Keratinocyte (primary cell): ENCODE data around the gene PYGB.
"Not testable (repeated sequence)": the region's sequence is repeated elsewhere in the genome, so short reads cannot be mapped to it uniquely, and the experiment has no call there.

Experiments used
- CTCF ChIP-seq, 3 experiments: IDR thresholded peaks in 1 of 3; conservative IDR thresholded peaks in 1 of 3; optimal IDR thresholded peaks in 1 of 3; 2 replicates in 2 of 3; 3 replicates in 1 of 3; pipeline versions ENCODE3 to v1.5.1; 2011; ENCODE audit warnings: low read length in 3 of 3, mild to moderate bottlenecking in 3 of 3, moderate library complexity in 2 of 3, control low read depth in 1 of 3, inconsistent platforms in 1 of 3; ENCODE audit not compliant: insufficient read depth in 2 of 3; ENCODE audit errors: extremely low read depth in 1 of 3
- EZH2 ChIP-seq: IDR thresholded peaks from one replicate; pipeline ENCODE4 v1.6.1; 2012; ENCODE audit warnings: inconsistent platforms, mild to moderate bottlenecking, low read length, moderate library complexity

- TF ChIP-seq CTCF (optimal IDR thresholded peaks at IDR 0.05 in 1 of 3, IDR thresholded peaks at IDR 0.05 in 1 of 3, conservative IDR thresholded peaks at IDR 0.05 in 1 of 3; ENCODE audit: extremely low read depth in 1 of 3, insufficient read depth in 2 of 3, low read length in 3 of 3); EZH2: not testable (repeated sequence)
Measured at GRCh38 chr20:25240851-25241658, 6.8 kb upstream of the PYGB start.
